Small intestine (tissue), 7 donors: ENCODE measurements around the gene GBGT1. TPM values are rescaled to one million over a fixed set of nuclear protein-coding genes. Genes with fewer than 3 reads are reported as not detected.

ENCODE experiments used
- DNase-seq, 2 donors: peaks; one replicate each; pipeline versions ENCODE4 v3.0.0 to v3.0.0-alpha.2; 2013
- FAIRE-seq: peaks from 2 replicates; lab custom pipeline; 2012; peaks lifted over from hg19 to GRCh38; lab: Jason Lieb, UNC
- H3K27ac ChIP-seq, 3 donors: one replicate each; pipeline ENCODE4 v1.5.1; 2013; ENCODE audit warnings: low read length in 2 of 3, mild to moderate bottlenecking in 2 of 3, control low read depth in 1 of 3, inconsistent platforms in 1 of 3, low read depth in 1 of 3, moderate library complexity in 1 of 3
- H3K27me3 ChIP-seq, 3 donors: one replicate each; pipeline ENCODE4 v1.6.1; 2013; ENCODE audit warnings: low read length in 3 of 3, inconsistent platforms in 1 of 3; ENCODE audit not compliant: control insufficient read depth in 3 of 3, insufficient read depth in 3 of 3
- H3K36me3 ChIP-seq, 3 donors: one replicate each; pipeline ENCODE4 v1.6.1; 2013; ENCODE audit warnings: low read length in 3 of 3, inconsistent platforms in 1 of 3, low read depth in 1 of 3, mild to moderate bottlenecking in 1 of 3, moderate library complexity in 1 of 3; ENCODE audit not compliant: control insufficient read depth in 3 of 3, insufficient read depth in 2 of 3
- H3K4me1 ChIP-seq, 3 donors: one replicate each; pipeline ENCODE4 v1.6.1; 2013; ENCODE audit warnings: low read length in 2 of 3, inconsistent platforms in 1 of 3, low read depth in 1 of 3, mild to moderate bottlenecking in 1 of 3, moderate library complexity in 1 of 3; ENCODE audit not compliant: control insufficient read depth in 3 of 3, insufficient read depth in 2 of 3
- H3K4me3 ChIP-seq, 3 donors: one replicate each; pipeline ENCODE4 v1.5.1; 2013; ENCODE audit warnings: low read length in 3 of 3, control low read depth in 1 of 3, inconsistent platforms in 1 of 3, low read depth in 1 of 3, mild to moderate bottlenecking in 1 of 3, moderate library complexity in 1 of 3
- H3K9me3 ChIP-seq, 2 donors: one replicate each; pipeline ENCODE4 v1.6.1; 2013; ENCODE audit warnings: low read depth in 1 of 2, low read length in 1 of 2; ENCODE audit not compliant: control insufficient read depth in 2 of 2, insufficient read depth in 1 of 2
- WGBS, 3 donors: extraction: QIAGEN DNeasy Blood & Tissue Kit; methylation state at CpG; one replicate each; pipeline ENCODE4 v1.1.7; 2013; 5-methylcytosine and 5-hydroxymethylcytosine counted together
- polyA plus RNA-seq, 4 donors: library from polyadenylated mRNA; stranded (reverse) in 3 of 4; unstranded in 1 of 4; fragments of 200-250 nt in 3 of 4; fragments of 120-200 nt in 1 of 4; gene quantifications; one replicate each; pipeline versions ENCODE4 v1.2.1 to v1.2.3, GENCODE V29; 2013
- donor health status: healthy with polysubstance abuse.
- donor health status: control.
- donor health status: control.
- donor health status: Bipolar disorder and iron deficiency.
- donor health status: healthy.

The GBGT1 gene
- polyA plus RNA-seq, 4 donors, result 0.45 to 15.4 (median 6.9) TPM

DNA sequence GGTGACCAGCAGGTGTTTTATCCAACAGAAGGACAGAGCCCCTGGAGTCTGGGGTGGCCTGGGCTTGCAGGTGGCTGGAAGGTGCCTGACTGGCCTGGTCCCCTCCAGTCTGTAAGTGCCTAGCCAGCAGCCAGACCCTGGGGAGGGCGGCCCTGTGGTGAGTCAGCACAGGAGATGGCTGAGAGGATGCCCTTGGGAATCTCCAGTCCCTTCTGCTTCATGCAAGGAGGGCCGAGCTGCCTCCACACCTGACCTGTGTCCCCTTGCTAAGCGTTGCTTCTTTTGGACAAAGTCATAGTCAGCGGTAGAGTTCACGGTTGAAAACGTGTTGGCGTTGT, 25.1 kb upstream of the GBGT1 start:
- no peak for DNase-seq
- peaks cover 0 to 8% of the 10 kb centered on the region in 2 donors for H3K9me3 ChIP-seq
- H3K36me3 ChIP-seq, result peaks cover 0 to 2% (median 0%) of the 10 kb centered on the region in 3 donors
- H3K4me1 ChIP-seq, result no peaks in the 10 kb centered on the region
- peaks cover 0 to 4% (median 0%) of the 10 kb centered on the region in 3 donors for H3K27me3 ChIP-seq
- no peak overlapping the region for H3K4me3 ChIP-seq
- WGBS, 3 donors, result 77 to 88% (median 82%) methylated on average over 7 of the region's 7 CpGs
- no peak overlapping the region for H3K27ac ChIP-seq
- FAIRE-seq, result no peak

- H3K4me3 ChIP-seq, result no peak overlapping the region
- H3K27ac ChIP-seq, result no peak overlapping the region
- H3K9me3 ChIP-seq, result peaks cover 0 to 8% of the 10 kb centered on the region in 2 donors
- 40 to 53% (median 49%) methylated on average over 19 to 21 of the region's 21 CpGs for WGBS, 3 donors
- DNase-seq (peak; percentile 58 to 62), FAIRE-seq (no peak)
- H3K36me3 ChIP-seq, result peaks cover 0 to 2% (median 0%) of the 10 kb centered on the region in 3 donors
- H3K27me3 ChIP-seq, result peaks cover 0 to 4% (median 0%) of the 10 kb centered on the region in 3 donors
- H3K4me1 ChIP-seq, result no peaks in the 10 kb centered on the region
Measured at GRCh38 chr9:133188006-133188842, 24.5 kb upstream of the GBGT1 start.

- Histone ChIP-seq H3K36me3 (peaks cover 0 to 2% (median 0%) of the 10 kb centered on the region in 3 donors), H3K27me3 (peaks cover 0 to 4% (median 0%) of the 10 kb centered on the region in 3 donors), H3K27ac (no peak overlapping the region), H3K4me1 (no peaks in the 10 kb centered on the region), H3K9me3 (peaks cover 0 to 8% of the 10 kb centered on the region in 2 donors), H3K4me3 (no peak overlapping the region)
- no peak for DNase-seq
- 83 to 88% (median 87%) methylated on average over 10 of the region's 10 CpGs for WGBS, 3 donors
- FAIRE-seq, result no peak
Measured at GRCh38 chr9:133187561-133188005, 23.9 kb upstream of the GBGT1 start.

- Histone ChIP-seq H3K9me3 (peaks cover 0 to 4% of the 10 kb centered on the region in 2 donors), H3K4me1 (no peaks in the 10 kb centered on the region), H3K36me3 (peaks cover 0 to 2% (median 0%) of the 10 kb centered on the region in 3 donors), H3K27ac (no peak overlapping the region), H3K4me3 (no peak overlapping the region), H3K27me3 (peaks cover 0 to 4% (median 0%) of the 10 kb centered on the region in 3 donors)
- no peak for DNase-seq
- 87 to 92% (median 91%) methylated on average over 6 of the region's 6 CpGs for WGBS, 3 donors
- FAIRE-seq, result no peak
Measured at GRCh38 chr9:133186736-133187135, 23.0 kb upstream of the GBGT1 start.

DNA sequence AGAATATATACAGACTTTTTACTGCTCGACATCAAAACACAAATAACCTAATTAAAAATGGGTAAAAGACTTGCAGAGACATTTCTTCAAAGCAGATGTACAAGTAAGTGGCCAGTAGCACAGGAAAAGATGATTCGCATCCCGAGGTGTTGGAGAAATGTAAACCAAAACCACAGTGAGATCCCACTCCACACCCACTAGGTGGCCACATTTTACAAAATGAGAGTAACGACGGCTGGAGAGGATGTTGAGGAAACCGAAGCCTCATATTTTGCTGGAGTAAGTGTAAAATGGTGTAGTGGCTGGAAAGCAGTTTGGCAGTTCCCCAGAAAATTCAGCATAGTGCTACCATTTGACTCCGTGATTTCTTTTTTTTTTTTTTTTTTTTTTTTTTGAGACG, 21.3 kb upstream of the GBGT1 start:
- 2 to 8% (median 4%) methylated on average over 7 of the region's 8 CpGs for WGBS, 3 donors
- Histone ChIP-seq H3K27me3 (peaks cover 0 to 4% (median 0%) of the 10 kb centered on the region in 3 donors), H3K27ac (no peak overlapping the region), H3K4me1 (no peaks in the 10 kb centered on the region), H3K9me3 (no peaks in the 10 kb centered on the region), H3K4me3 (no peak overlapping the region), H3K36me3 (peaks cover 0 to 2% (median 0%) of the 10 kb centered on the region in 3 donors)
- FAIRE-seq (no peak), DNase-seq (peak; percentile 63 to 79)

DNA sequence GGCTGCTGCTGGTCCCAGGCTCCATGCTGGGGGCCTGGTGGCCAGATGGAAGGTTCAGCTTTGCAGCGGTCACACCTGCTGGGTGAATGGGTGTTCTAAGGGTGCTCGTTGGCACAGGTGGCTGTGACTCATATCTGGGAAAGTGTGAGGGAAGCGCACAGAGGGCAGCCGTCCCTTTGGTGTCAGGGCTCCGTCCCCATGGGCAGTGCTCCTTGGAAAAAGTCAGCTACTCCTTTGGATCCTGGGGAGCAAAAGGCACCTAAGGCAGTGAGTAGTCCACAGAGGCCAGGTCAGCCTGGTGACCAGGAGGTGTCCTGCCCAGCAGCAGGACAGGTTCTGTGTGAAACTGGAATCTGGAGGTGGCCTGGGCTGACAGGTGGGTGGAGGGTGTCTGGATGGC, 18.4 kb upstream of the GBGT1 start:
- no peak for FAIRE-seq
- H3K27ac ChIP-seq, result no peak overlapping the region
- no peaks in the 10 kb centered on the region for H3K4me1 ChIP-seq
- no peaks in the 10 kb centered on the region for H3K36me3 ChIP-seq
- no peak overlapping the region for H3K4me3 ChIP-seq
- no peak for DNase-seq
- H3K27me3 ChIP-seq, result peaks cover 0 to under 1% (median 0%) of the 10 kb centered on the region in 3 donors
- H3K9me3 ChIP-seq, result no peaks in the 10 kb centered on the region
- 65 to 75% (median 69%) methylated on average over 5 of the region's 5 CpGs for WGBS, 3 donors

GRCh38 chr9:133181561-133181960, 17.8 kb upstream of the GBGT1 start:
- DNase-seq (no peak), FAIRE-seq (no peak)
- H3K9me3 ChIP-seq, result no peaks in the 10 kb centered on the region
- H3K27ac ChIP-seq, result no peak overlapping the region
- no peak overlapping the region for H3K4me3 ChIP-seq
- H3K27me3 ChIP-seq, result no peaks in the 10 kb centered on the region
- H3K36me3 ChIP-seq, result no peaks in the 10 kb centered on the region
- H3K4me1 ChIP-seq, result no peaks in the 10 kb centered on the region
- 78 to 91% (median 84%) methylated on average over 3 of the region's 3 CpGs for WGBS, 3 donors

DNA sequence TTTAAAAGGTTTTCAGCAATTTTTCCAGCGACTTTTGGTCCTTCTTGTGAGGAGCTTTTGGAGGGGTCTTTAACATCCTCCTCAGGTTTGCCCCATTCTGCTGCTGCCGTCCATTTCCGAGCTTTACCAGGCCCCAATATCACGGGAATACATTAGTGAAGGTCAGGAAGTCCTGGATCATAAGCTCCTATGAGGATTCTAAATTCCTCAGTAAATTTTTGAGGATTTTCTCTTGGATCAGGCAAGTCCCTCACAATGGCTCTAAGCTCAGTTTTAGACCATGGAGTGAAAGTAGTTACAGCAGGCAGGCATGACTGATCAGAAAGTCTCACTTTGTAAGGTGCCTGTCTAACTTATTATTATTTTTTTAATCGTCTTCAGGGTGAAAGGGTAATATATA, 17.2 kb upstream of the GBGT1 start:
- FAIRE-seq, result no peak
- no peak for DNase-seq
- Histone ChIP-seq H3K4me1 (no peaks in the 10 kb centered on the region), H3K27me3 (no peaks in the 10 kb centered on the region), H3K9me3 (no peaks in the 10 kb centered on the region), H3K36me3 (no peaks in the 10 kb centered on the region), H3K27ac (no peak overlapping the region), H3K4me3 (no peak overlapping the region)
- 65 to 86% (median 73%) methylated on average over 5 of the region's 5 CpGs for WGBS, 3 donors
